Trophoblast cell (in vitro differentiated cells and primary cell): ENCODE data around the gene ARHGAP9.

Source experiments
- DNase-seq, 2 donors: peaks; one replicate each; pipeline ENCODE4 v3.0.0-alpha.2; 2016
- H2AFZ ChIP-seq: 2 replicates; pipeline ENCODE4 v1.6.1; 2013; ENCODE audit warnings: low read length, moderate library complexity, mild to moderate bottlenecking; ENCODE audit not compliant: insufficient read depth, poor library complexity
- H2AK5ac ChIP-seq: 2 replicates; pipeline ENCODE4 v1.6.1; 2013; ENCODE audit warnings: mild to moderate bottlenecking, low read length
- H2BK120ac ChIP-seq: 2 replicates; pipeline ENCODE4 v1.6.1; 2013; ENCODE audit warnings: low read length, mild to moderate bottlenecking, moderate library complexity; ENCODE audit not compliant: insufficient read depth, poor library complexity
- H2BK12ac ChIP-seq: 2 replicates; pipeline ENCODE4 v1.6.1; 2013; ENCODE audit warnings: mild to moderate bottlenecking, low read length, moderate library complexity
- H2BK5ac ChIP-seq: 2 replicates; pipeline ENCODE4 v1.6.1; 2013; ENCODE audit warnings: low read length, low read depth, moderate library complexity, mild to moderate bottlenecking; ENCODE audit not compliant: poor library complexity
- H3K14ac ChIP-seq: 2 replicates; pipeline ENCODE4 v1.6.1; 2013; ENCODE audit warnings: mild to moderate bottlenecking, low read length
- H3K18ac ChIP-seq: 2 replicates; pipeline ENCODE4 v1.6.1; 2013; ENCODE audit warnings: mild to moderate bottlenecking, low read length
- H3K23ac ChIP-seq: 2 replicates; pipeline ENCODE4 v1.6.1; 2013; ENCODE audit warnings: low read length
- H3K27ac ChIP-seq: 2 replicates; pipeline ENCODE4 v1.5.1; 2013; ENCODE audit warnings: low read depth, mild to moderate bottlenecking, inconsistent platforms, low read length, moderate library complexity
- H3K27me3 ChIP-seq: 2 replicates; pipeline ENCODE4 v1.6.1; 2013; ENCODE audit warnings: inconsistent platforms, mild to moderate bottlenecking, low read length, moderate library complexity; ENCODE audit not compliant: insufficient read depth
- H3K36me3 ChIP-seq, 2 experiments: 1 replicate in 1 of 2; 2 replicates in 1 of 2; pipeline ENCODE4 v1.6.1; 2013; ENCODE audit warnings: low read length in 2 of 2, mild to moderate bottlenecking in 2 of 2, moderate library complexity in 1 of 2; ENCODE audit not compliant: insufficient read depth in 2 of 2, control insufficient read depth in 1 of 2
- H3K4ac ChIP-seq: 2 replicates; pipeline ENCODE4 v1.6.1; 2013; ENCODE audit warnings: low read depth, mild to moderate bottlenecking, low read length, moderate library complexity
- H3K4me1 ChIP-seq, 2 experiments: 1 replicate in 1 of 2; 2 replicates in 1 of 2; pipeline ENCODE4 v1.6.1; 2013; ENCODE audit warnings: low read length in 2 of 2, mild to moderate bottlenecking in 2 of 2, moderate library complexity in 1 of 2; ENCODE audit not compliant: insufficient read depth in 2 of 2, control insufficient read depth in 1 of 2
- H3K4me2 ChIP-seq: 2 replicates; pipeline ENCODE4 v1.6.1; 2013; ENCODE audit warnings: inconsistent platforms, mild to moderate bottlenecking, low read length, moderate library complexity
- H3K4me3 ChIP-seq: 2 replicates; pipeline ENCODE4 v1.5.1; 2013; ENCODE audit warnings: mild to moderate bottlenecking, low read depth, low read length, inconsistent platforms
- H3K79me1 ChIP-seq: one replicate; pipeline ENCODE4 v1.6.1; 2013; ENCODE audit warnings: low read length
- H3K79me2 ChIP-seq: 2 replicates; pipeline ENCODE4 v1.6.1; 2013; ENCODE audit warnings: low read length, mild to moderate bottlenecking; ENCODE audit not compliant: control insufficient read depth, insufficient read depth, poor library complexity
- H3K9ac ChIP-seq: 2 replicates; pipeline ENCODE4 v1.6.1; 2013; ENCODE audit warnings: mild to moderate bottlenecking, low read length
- H3K9me3 ChIP-seq: 2 replicates; pipeline ENCODE4 v1.6.1; 2013; ENCODE audit warnings: low read depth, mild to moderate bottlenecking, control low read depth, inconsistent platforms, low read length; ENCODE audit not compliant: insufficient read depth
- H4K12ac ChIP-seq: 2 replicates; pipeline ENCODE4 v1.6.1; 2013; ENCODE audit warnings: low read depth, mild to moderate bottlenecking, low read length, moderate library complexity
- H4K8ac ChIP-seq: 2 replicates; pipeline ENCODE4 v1.6.1; 2013; ENCODE audit warnings: low read depth, mild to moderate bottlenecking, low read length, moderate library complexity
- H4K91ac ChIP-seq: one replicate; pipeline ENCODE4 v1.6.1; 2013; ENCODE audit warnings: low read depth, mild to moderate bottlenecking, low read length, moderate library complexity
- WGBS: extraction: QIAGEN DNeasy Blood & Tissue Kit; methylation state at CpG from one replicate; pipeline ENCODE4 v1.1.7; 2013; ENCODE audit warnings: missing lambda C conversion rate; ENCODE audit not compliant: insufficient read length, insufficient coverage; ENCODE audit errors: extremely low coverage; 5-methylcytosine and 5-hydroxymethylcytosine counted together

ARHGAP9 gene

DNA sequence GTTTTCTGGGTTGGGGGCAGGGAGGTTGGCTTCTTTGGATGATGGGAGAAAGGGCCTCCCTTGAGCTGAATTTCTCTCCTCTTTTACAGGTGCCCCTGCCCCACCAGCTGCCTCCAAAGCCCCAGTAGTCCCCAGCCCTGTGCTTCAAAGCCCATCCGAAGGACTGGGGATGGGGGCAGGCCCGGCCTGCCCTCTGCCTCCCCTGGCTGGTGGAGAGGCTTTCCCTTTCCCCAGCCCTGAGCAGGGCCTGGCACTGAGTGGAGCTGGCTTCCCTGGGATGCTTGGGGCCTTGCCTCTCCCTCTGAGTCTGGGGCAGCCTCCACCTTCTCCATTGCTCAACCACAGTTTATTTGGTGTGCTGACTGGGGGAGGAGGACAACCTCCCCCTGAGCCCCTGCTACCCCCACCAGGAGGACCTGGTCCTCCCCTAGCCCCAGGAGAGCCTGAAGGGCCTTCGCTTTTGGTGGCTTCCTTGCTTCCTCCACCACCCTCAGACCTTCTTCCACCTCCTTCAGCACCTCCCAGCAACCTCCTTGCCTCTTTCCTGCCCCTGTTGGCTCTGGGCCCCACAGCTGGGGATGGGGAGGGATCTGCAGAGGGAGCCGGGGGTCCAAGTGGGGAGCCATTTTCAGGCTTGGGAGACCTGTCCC lies 46.9 kb upstream of the ARHGAP9 start:
- H3K27me3 ChIP-seq: no peaks in the 10 kb centered on the region
- no peak overlapping the region for H4K91ac ChIP-seq
- H3K23ac ChIP-seq: no peak overlapping the region
- H3K4me3 ChIP-seq: no peak overlapping the region
- no peak overlapping the region for H2BK5ac ChIP-seq
- H3K14ac ChIP-seq: no peak overlapping the region
- no CpG with 5 or more reads among the region's 4 CpGs for WGBS
- peaks cover 62 to 72% of the 10 kb centered on the region in 2 experiments for H3K36me3 ChIP-seq
- H3K18ac ChIP-seq: no peak overlapping the region
- no peak overlapping the region for H3K27ac ChIP-seq
- peaks cover 14% of the 10 kb centered on the region for H3K79me2 ChIP-seq
- no peak overlapping the region for H4K12ac ChIP-seq
- H3K9ac ChIP-seq: no peak overlapping the region
- no peak overlapping the region for H2BK12ac ChIP-seq
- no peak overlapping the region for H2AFZ ChIP-seq
- H2AK5ac ChIP-seq: no peak overlapping the region
- H3K4ac ChIP-seq: no peak overlapping the region
- peaks cover 15 to 23% of the 10 kb centered on the region in 2 experiments for H3K4me1 ChIP-seq
- H3K9me3 ChIP-seq: no peaks in the 10 kb centered on the region
- H3K79me1 ChIP-seq: peaks cover 16% of the 10 kb centered on the region
- H3K4me2 ChIP-seq: no peak overlapping the region
- no peak for DNase-seq
- H4K8ac ChIP-seq: no peak overlapping the region
- no peak overlapping the region for H2BK120ac ChIP-seq

DNA sequence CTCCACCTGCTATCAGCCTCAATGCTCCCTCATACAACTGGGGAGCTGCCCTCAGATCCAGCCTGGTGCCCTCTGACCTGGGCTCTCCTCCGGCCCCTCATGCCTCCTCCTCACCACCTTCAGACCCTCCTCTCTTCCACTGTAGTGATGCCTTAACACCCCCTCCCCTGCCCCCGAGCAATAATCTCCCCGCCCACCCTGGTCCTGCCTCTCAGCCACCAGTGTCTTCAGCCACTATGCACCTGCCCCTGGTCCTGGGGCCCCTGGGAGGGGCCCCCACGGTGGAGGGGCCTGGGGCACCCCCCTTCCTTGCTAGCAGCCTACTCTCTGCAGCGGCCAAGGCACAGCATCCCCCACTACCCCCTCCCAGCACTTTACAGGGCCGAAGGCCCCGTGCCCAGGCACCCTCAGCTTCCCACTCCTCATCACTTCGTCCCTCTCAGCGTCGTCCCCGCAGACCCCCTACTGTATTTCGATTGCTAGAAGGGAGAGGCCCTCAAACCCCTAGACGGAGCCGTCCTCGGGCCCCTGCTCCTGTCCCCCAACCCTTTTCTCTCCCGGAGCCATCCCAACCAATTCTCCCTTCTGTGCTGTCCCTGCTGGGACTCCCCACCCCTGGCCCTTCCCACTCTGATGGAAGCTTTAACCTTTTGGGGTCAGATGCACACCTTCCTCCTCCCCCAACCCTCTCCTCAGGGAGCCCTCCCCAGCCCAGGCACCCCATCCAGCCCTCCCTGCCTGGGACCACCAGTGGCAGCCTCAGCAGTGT lies 46.1 kb upstream of the ARHGAP9 start:
- Histone ChIP-seq H3K9ac (no peak overlapping the region), H4K91ac (no peak overlapping the region), H3K27me3 (no peaks in the 10 kb centered on the region), H3K79me1 (peaks cover 24% of the 10 kb centered on the region), H3K4ac (no peak overlapping the region), H3K79me2 (peaks cover 14% of the 10 kb centered on the region), H3K23ac (no peak overlapping the region), H2AFZ (no peak overlapping the region), H2BK120ac (no peak overlapping the region), H3K4me3 (no peak overlapping the region), H3K36me3 (peaks cover 57 to 64% of the 10 kb centered on the region in 2 experiments), H3K4me2 (no peak overlapping the region), H3K27ac (no peak overlapping the region), H4K8ac (no peak overlapping the region), H3K4me1 (peaks cover 22 to 30% of the 10 kb centered on the region in 2 experiments), H2BK12ac (no peak overlapping the region), H3K18ac (no peak overlapping the region), H4K12ac (no peak overlapping the region), H3K9me3 (no peaks in the 10 kb centered on the region), H3K14ac (no peak overlapping the region), H2AK5ac (no peak overlapping the region), H2BK5ac (no peak overlapping the region)
- WGBS: no CpG with 5 or more reads among the region's 16 CpGs
- DNase-seq: no peak

DNA sequence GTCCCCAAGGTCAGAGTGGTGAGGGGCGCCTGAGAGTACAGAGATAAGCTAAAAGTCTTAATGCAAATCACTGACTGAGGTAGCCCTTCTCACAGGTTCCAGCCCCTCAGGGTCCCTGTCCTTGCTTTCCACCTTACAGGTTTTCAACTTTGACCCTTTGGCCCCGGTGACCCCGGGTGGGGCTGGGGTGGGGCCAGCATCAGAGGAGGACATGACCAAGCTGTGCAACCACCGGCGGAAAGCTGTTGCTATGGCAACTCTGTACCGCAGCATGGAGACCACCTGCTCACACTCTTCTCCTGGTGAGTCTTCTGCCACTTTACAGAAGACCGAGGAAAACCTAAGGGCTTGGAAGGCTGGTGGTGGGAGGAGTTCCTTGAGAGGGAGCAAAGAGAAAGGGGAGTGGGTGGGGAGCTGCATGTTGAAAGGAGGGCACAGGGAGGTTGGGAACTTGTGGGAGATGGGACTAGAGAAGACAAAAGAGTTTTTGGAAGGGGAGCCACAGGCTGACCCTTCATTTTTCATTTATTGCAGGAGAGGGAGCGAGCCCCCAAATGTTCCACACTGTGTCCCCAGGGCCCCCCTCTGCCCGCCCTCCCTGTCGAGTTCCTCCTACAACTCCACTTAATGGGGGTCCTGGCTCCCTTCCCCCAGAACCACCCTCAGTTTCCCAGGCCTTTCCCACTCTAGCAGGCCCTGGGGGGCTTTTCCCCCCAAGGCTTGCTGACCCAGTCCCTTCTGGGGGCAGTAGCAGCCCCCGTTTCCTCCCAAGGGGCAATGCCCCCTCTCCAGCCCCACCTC lies 45.3 kb upstream of the ARHGAP9 start:
- Histone ChIP-seq H3K23ac (no peak overlapping the region), H2BK12ac (no peak overlapping the region), H3K79me1 (peaks cover 27% of the 10 kb centered on the region), H4K12ac (no peak overlapping the region), H3K36me3 (peaks cover 51 to 56% of the 10 kb centered on the region in 2 experiments), H2BK120ac (no peak overlapping the region), H4K8ac (no peak overlapping the region), H3K4me2 (no peak overlapping the region), H3K27ac (no peak overlapping the region), H3K4me1 (peaks cover 22 to 27% of the 10 kb centered on the region in 2 experiments), H2AFZ (no peak overlapping the region), H3K27me3 (no peaks in the 10 kb centered on the region), H2BK5ac (no peak overlapping the region), H3K18ac (no peak overlapping the region), H3K14ac (no peak overlapping the region), H3K9me3 (no peaks in the 10 kb centered on the region), H2AK5ac (no peak overlapping the region), H3K9ac (no peak overlapping the region), H4K91ac (no peak overlapping the region), H3K4me3 (no peak overlapping the region), H3K4ac (no peak overlapping the region), H3K79me2 (peaks cover 16% of the 10 kb centered on the region)
- no peak for DNase-seq
- no CpG with 5 or more reads among the region's 11 CpGs for WGBS

DNA sequence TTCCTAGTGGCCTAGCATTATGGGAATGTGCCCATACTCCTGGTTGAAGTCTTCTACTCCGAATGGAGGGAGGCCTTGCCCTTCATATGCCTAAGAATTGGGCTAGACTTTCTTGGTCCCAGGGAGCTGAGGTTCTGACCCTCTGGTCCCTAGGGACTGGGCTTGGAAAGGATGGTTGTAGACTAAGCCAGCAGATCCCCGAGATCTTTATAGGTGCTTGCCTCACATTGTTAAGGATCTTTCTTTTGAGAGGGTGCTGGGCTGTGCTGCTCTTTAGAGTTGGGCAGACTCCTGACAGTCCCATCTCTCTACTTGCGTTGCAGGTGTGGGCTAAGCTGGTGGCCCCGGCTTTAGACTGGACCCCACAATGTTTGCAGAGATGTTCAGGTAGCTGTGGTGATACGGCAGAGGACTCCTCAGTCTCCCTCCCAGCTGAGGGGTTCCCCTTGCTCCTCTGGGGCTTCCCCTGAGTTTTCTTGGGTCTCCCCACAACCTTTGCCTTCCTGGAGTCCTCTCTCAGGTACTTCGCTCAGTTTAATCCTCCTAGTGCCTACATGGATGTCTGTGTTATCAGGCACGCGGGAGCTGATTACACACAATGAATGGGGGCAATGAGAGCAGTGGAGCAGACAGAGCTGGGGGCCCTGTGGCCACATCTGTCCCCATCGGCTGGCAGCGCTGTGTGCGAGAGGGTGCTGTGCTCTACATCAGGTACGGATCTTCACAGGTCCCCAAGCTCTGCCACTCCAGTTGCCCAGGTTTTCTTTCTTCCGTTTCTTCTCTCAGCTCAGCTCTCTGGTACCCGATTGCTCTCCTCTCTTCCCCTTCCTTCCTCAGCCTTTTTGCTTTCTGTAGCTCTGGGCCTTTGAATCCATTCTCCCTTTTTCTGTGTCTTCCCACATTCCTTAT lies 44.3 kb upstream of the ARHGAP9 start:
- H4K91ac ChIP-seq: peak overlapping the region; percentile 82
- peak overlapping the region; percentile 74 for H3K4me3 ChIP-seq
- H3K4ac ChIP-seq: peak overlapping the region; percentile 80
- peak overlapping the region; percentile 69 for H3K27ac ChIP-seq
- H3K23ac ChIP-seq: no peak overlapping the region
- H2AFZ ChIP-seq: no peak overlapping the region
- peaks cover 44 to 49% of the 10 kb centered on the region in 2 experiments for H3K36me3 ChIP-seq
- peaks cover 22 to 30% of the 10 kb centered on the region in 2 experiments for H3K4me1 ChIP-seq
- H2BK12ac ChIP-seq: no peak overlapping the region
- no peak overlapping the region for H3K9ac ChIP-seq
- peak overlapping the region; percentile 78 for H3K4me2 ChIP-seq
- no CpG with 5 or more reads among the region's 14 CpGs for WGBS
- no peak overlapping the region for H4K8ac ChIP-seq
- peak overlapping the region; percentile 14 for H3K14ac ChIP-seq
- no peak overlapping the region for H4K12ac ChIP-seq
- H3K79me1 ChIP-seq: peaks cover 33% of the 10 kb centered on the region
- H2AK5ac ChIP-seq: peak overlapping the region; percentile 19
- peak overlapping the region; percentile 38 for H3K18ac ChIP-seq
- no peak overlapping the region for H2BK120ac ChIP-seq
- H3K9me3 ChIP-seq: no peaks in the 10 kb centered on the region
- DNase-seq: no peak
- no peak overlapping the region for H2BK5ac ChIP-seq
- peaks cover 23% of the 10 kb centered on the region for H3K79me2 ChIP-seq
- H3K27me3 ChIP-seq: no peaks in the 10 kb centered on the region
